ENCODE measurements around the gene HEATR5B. TPM values are rescaled to one million over a fixed set of nuclear protein-coding genes. Genes with fewer than 3 reads are reported as not detected.

The HEATR5B gene
- total RNA-seq, 1 donor from 2014 or later = 50.3 TPM

- Mint-ChIP-seq H3K4me1 (no peaks in the 10 kb centered on the region), H3K27ac (no peak overlapping the region), H3K4me3 (no peak overlapping the region), H3K27me3 (no peaks in the 10 kb centered on the region), H3K9me3 (no peaks in the 10 kb centered on the region), H3K36me3 (ENCODE audit: low read depth) (peaks cover 41% of the 10 kb centered on the region)
- ATAC-seq (ENCODE audit: low read depth) (no peak), DNase-seq (no peak)
- TF ChIP-seq CTCF (IDR thresholded peaks at IDR 0.05) = no peak
- POLR2A ChIA-PET = no interaction called here
- CTCF ChIA-PET = no interaction called here
- intact Hi-C loops (cut with micrococcal nuclease) = loop anchor here (2.0 kb wide), 1 partner anchor 15 kb away; no protein-coding TSS in a partner anchor
These were observed 46.4 kb downstream of the HEATR5B start for GRCh38 chr2:37037771-37038170.

- TF ChIP-seq CTCF (IDR thresholded peaks at IDR 0.05) = no peak
- H3K4me1 Mint-ChIP-seq = no peaks in the 10 kb centered on the region
- CTCF ChIA-PET = no interaction called here
- intact Hi-C loops (cut with micrococcal nuclease) = loop anchor here (5.0 kb wide), 1 partner anchor 33 kb away; no protein-coding TSS in a partner anchor
- POLR2A ChIA-PET = no interaction called here
- H3K27me3 Mint-ChIP-seq = no peaks in the 10 kb centered on the region
- ATAC-seq (ENCODE audit: low read depth) (no peak), DNase-seq (no peak)
- no peak overlapping the region for H3K27ac Mint-ChIP-seq
- peaks cover 60% of the 10 kb centered on the region for H3K36me3 Mint-ChIP-seq (ENCODE audit: low read depth)
- H3K9me3 Mint-ChIP-seq = no peaks in the 10 kb centered on the region
- H3K4me3 Mint-ChIP-seq = no peak overlapping the region
These were observed 54.4 kb downstream of the HEATR5B start for GRCh38 chr2:37029758-37030157.

- Mint-ChIP-seq H3K36me3 (ENCODE audit: low read depth) (peaks cover 74% of the 10 kb centered on the region), H3K4me1 (no peaks in the 10 kb centered on the region), H3K27ac (no peak overlapping the region), H3K4me3 (no peak overlapping the region), H3K27me3 (no peaks in the 10 kb centered on the region), H3K9me3 (no peaks in the 10 kb centered on the region)
- CTCF ChIA-PET = no interaction called here
- ATAC-seq (ENCODE audit: low read depth) = no peak
- intact Hi-C loops (cut with micrococcal nuclease) = loop anchor here (5.0 kb wide), 1 partner anchor 36 kb away; no protein-coding TSS in a partner anchor
- no peak for DNase-seq
- no peak for TF ChIP-seq CTCF (IDR thresholded peaks at IDR 0.05)
- POLR2A ChIA-PET = no interaction called here
These were observed 58.1 kb downstream of the HEATR5B start for GRCh38 chr2:37026050-37026449.

- intact Hi-C loops (cut with micrococcal nuclease) = no loop called here
- POLR2A ChIA-PET = no interaction called here
- no peaks in the 10 kb centered on the region for H3K4me1 Mint-ChIP-seq
These were observed 63.0 kb downstream of the HEATR5B start for GRCh38 chr2:37020887-37021796.

More at GRCh38 chr2:37020887-37021796, 63.0 kb downstream of the HEATR5B start:
- DNase-seq (no peak), ATAC-seq (ENCODE audit: low read depth) (no peak)
- CTCF ChIA-PET = no interaction called here
- Mint-ChIP-seq H3K9me3 (no peaks in the 10 kb centered on the region), H3K36me3 (ENCODE audit: low read depth) (peaks cover 80% of the 10 kb centered on the region), H3K27me3 (no peaks in the 10 kb centered on the region), H3K27ac (no peak overlapping the region), H3K4me3 (no peak overlapping the region)
- no peak for TF ChIP-seq CTCF (IDR thresholded peaks at IDR 0.05)

All from activated B cell treated with CpG ODN at 0.5 μM for 24 hours (primary cell).